ENCODE measurements around the gene TBC1D32.

DNA sequence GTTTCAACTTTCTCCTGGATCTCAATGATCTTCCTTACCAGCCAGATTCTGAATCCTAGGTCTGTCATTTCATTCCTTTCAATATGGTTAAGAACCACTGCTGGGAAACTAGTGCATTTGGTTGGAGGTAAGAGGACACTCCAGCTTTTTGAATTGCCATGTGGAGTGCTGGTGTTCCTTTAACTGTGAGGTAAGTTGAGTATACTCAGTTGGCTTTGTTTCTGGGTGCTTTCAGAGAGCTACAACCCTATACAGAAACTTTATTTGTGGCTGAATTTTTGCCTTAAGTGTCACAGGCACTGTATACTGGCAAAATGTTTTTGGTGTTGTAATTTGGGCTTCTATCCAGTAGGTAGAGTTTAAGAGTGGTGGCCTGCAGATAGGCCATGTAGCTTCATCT, 175.8 kb downstream of the TBC1D32 start:
- TF ChIP-seq, protein P1, sequence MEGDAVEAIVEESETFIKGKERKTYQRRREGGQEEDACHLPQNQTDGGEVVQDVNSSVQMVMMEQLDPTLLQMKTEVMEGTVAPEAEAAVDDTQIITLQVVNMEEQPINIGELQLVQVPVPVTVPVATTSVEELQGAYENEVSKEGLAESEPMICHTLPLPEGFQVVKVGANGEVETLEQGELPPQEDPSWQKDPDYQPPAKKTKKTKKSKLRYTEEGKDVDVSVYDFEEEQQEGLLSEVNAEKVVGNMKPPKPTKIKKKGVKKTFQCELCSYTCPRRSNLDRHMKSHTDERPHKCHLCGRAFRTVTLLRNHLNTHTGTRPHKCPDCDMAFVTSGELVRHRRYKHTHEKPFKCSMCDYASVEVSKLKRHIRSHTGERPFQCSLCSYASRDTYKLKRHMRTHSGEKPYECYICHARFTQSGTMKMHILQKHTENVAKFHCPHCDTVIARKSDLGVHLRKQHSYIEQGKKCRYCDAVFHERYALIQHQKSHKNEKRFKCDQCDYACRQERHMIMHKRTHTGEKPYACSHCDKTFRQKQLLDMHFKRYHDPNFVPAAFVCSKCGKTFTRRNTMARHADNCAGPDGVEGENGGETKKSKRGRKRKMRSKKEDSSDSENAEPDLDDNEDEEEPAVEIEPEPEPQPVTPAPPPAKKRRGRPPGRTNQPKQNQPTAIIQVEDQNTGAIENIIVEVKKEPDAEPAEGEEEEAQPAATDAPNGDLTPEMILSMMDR (optimal IDR thresholded peaks at IDR 0.05 in 1 of 3, IDR thresholded peaks at IDR 0.05 in 1 of 3, conservative IDR thresholded peaks at IDR 0.05 in 1 of 3; ENCODE audit: extremely low read depth in 1 of 3, insufficient read depth in 2 of 3, low read length in 3 of 3): no peak
- no peak for TF ChIP-seq EZH2 (IDR thresholded peaks at IDR 0.05; ENCODE audit: low read length)
